H1 (cell line): ENCODE results near the gene CLNS1A. TPM values are rescaled to one million over a fixed set of nuclear protein-coding genes. Genes with fewer than 3 reads are reported as not detected.

Experiments
- CTCF ChIA-PET: fragments of 300-600 bp; sonication (Branson Sonifier 250); formaldehyde crosslinking; loops from one replicate; lab custom pipeline; 2021; ENCODE audit not compliant: partially characterized antibody; lab: Charles Lee
- POLR2A ChIA-PET: fragments of 300-600 bp; sonication (Branson Sonifier 250); formaldehyde crosslinking; loops from one replicate; lab custom pipeline; 2021; ENCODE audit warnings: inconsistent platforms; ENCODE audit not compliant: partially characterized antibody; lab: Charles Lee
- DNase-seq, 2 experiments: peaks; one replicate each; pipeline versions ENCODE4 v3.0.0 to v3.0.0-alpha.2; 2010 to 2022; ENCODE audit warnings: low spot score in 2 of 2, low read depth in 1 of 2, mixed read lengths in 1 of 2
- FAIRE-seq: peaks from 2 replicates; lab custom pipeline; 2011; peaks lifted over from hg19 to GRCh38; lab: Jason Lieb, UNC
- H2AFZ ChIP-seq: 2 replicates; pipeline ENCODE4 v1.8.1; 2012; ENCODE audit warnings: low read length, inconsistent platforms
- H2AK5ac ChIP-seq: 2 replicates; pipeline ENCODE4 v1.6.1; 2013; ENCODE audit warnings: low read depth, low read length
- H2BK120ac ChIP-seq: replicated peaks from 2 replicates; pipeline ENCODE3; 2013; ENCODE audit warnings: low read depth, low read length, inconsistent platforms
- H2BK12ac ChIP-seq: 2 replicates; pipeline ENCODE4 v1.6.1; 2013; ENCODE audit warnings: low read depth, low read length
- H2BK15ac ChIP-seq: 2 replicates; pipeline ENCODE4 v1.6.1; 2013; ENCODE audit warnings: low read length
- H2BK20ac ChIP-seq: 2 replicates; pipeline ENCODE4 v1.6.1; 2013; ENCODE audit warnings: low read length
- H2BK5ac ChIP-seq: 2 replicates; pipeline ENCODE4 v1.6.1; 2013; ENCODE audit warnings: low read depth, low read length
- H3K14ac ChIP-seq: 2 replicates; pipeline ENCODE4 v1.6.1; 2013; ENCODE audit warnings: inconsistent platforms; ENCODE audit not compliant: insufficient read length
- H3K18ac ChIP-seq: 2 replicates; pipeline ENCODE4 v1.6.1; 2013; ENCODE audit warnings: low read length; ENCODE audit errors: extremely low read depth
- H3K23ac ChIP-seq: 2 replicates; pipeline ENCODE4 v1.6.1; 2013; ENCODE audit warnings: inconsistent platforms; ENCODE audit not compliant: insufficient read length
- H3K23me2 ChIP-seq: 2 replicates; pipeline ENCODE4 v1.6.1; 2013; ENCODE audit warnings: low read depth, low read length
- H3K27ac ChIP-seq: 2 replicates; pipeline ENCODE4 v1.6.1; 2011; ENCODE audit warnings: low read depth, low read length, inconsistent platforms
- H3K27me3 ChIP-seq, 4 experiments: replicated peaks in 1 of 4; 1 replicate in 1 of 4; 2 replicates in 3 of 4; pipeline versions ENCODE4 v1.6.1 to v1.8.1; 2011 to 2013; ENCODE audit warnings: low read length in 3 of 4, mild to moderate bottlenecking in 3 of 4, inconsistent platforms in 2 of 4, mixed read lengths in 2 of 4, moderate library complexity in 1 of 4; ENCODE audit not compliant: control insufficient read depth in 3 of 4, insufficient read depth in 3 of 4; ENCODE audit errors: extremely low read depth in 1 of 4
- H3K36me3 ChIP-seq, 4 experiments: 2 replicates each; pipeline versions ENCODE4 v1.6.1 to v1.8.1; 2011 to 2013; ENCODE audit warnings: mild to moderate bottlenecking in 4 of 4, low read length in 3 of 4, moderate library complexity in 2 of 4, control low read depth in 1 of 4, inconsistent platforms in 1 of 4; ENCODE audit not compliant: insufficient read depth in 4 of 4, control insufficient read depth in 2 of 4
- H3K4ac ChIP-seq: replicated peaks from 2 replicates; pipeline ENCODE3; 2013; ENCODE audit warnings: low read length, low read depth, mixed read lengths, inconsistent platforms; ENCODE audit not compliant: insufficient read length
- H3K4me1 ChIP-seq, 4 experiments: replicated peaks in 1 of 4; 1 replicate in 1 of 4; 2 replicates in 3 of 4; pipeline versions ENCODE4 v1.6.1 to v1.8.1; 2011 to 2013; ENCODE audit warnings: low read length in 3 of 4, inconsistent platforms in 2 of 4, mixed read lengths in 1 of 4; ENCODE audit not compliant: insufficient read depth in 4 of 4, control insufficient read depth in 3 of 4
- H3K4me2 ChIP-seq, 2 experiments: 2 replicates each; pipeline versions ENCODE4 v1.6.1 to v1.8.1; 2011 to 2013; ENCODE audit warnings: low read depth in 2 of 2, low read length in 2 of 2, control low read depth in 1 of 2, inconsistent platforms in 1 of 2, mild to moderate bottlenecking in 1 of 2; ENCODE audit not compliant: insufficient read depth in 1 of 2
- H3K4me3 ChIP-seq, 4 experiments: fragments of 200-600, 300-600 bp in 1 of 4; sonication (generic), shearing (Covaris generic), sonication (Bioruptor Twin) in 1 of 4; 2 replicates each; pipeline versions ENCODE4 v1.5.1 to v1.8.1; 2011 to 2016; ENCODE audit warnings: low read length in 4 of 4, low read depth in 3 of 4, control low read depth in 2 of 4, inconsistent platforms in 2 of 4, mild to moderate bottlenecking in 2 of 4, mixed read lengths in 1 of 4, moderate library complexity in 1 of 4; ENCODE audit not compliant: insufficient read depth in 2 of 4; ENCODE audit errors: extremely low read depth in 1 of 4
- H3K56ac ChIP-seq: replicated peaks from 2 replicates; pipeline ENCODE3; 2013; ENCODE audit warnings: low read depth, mild to moderate bottlenecking, mixed read lengths, low read length, inconsistent platforms; ENCODE audit not compliant: insufficient read length
- H3K79me1 ChIP-seq: 2 replicates; pipeline ENCODE4 v1.6.1; 2013; ENCODE audit warnings: low read depth, low read length, control low read depth
- H3K79me2 ChIP-seq, 2 experiments: 2 replicates each; pipeline versions ENCODE4 v1.6.1 to v1.8.1; 2012 to 2013; ENCODE audit warnings: low read length in 2 of 2, mild to moderate bottlenecking in 2 of 2, inconsistent platforms in 1 of 2; ENCODE audit not compliant: insufficient read depth in 2 of 2, control insufficient read depth in 1 of 2
- H3K9ac ChIP-seq, 4 experiments: replicated peaks in 1 of 4; 1 replicate in 1 of 4; 2 replicates in 3 of 4; pipeline versions ENCODE4 v1.6.1 to v1.8.1; 2011 to 2013; ENCODE audit warnings: low read depth in 3 of 4, low read length in 3 of 4, control low read depth in 2 of 4, mild to moderate bottlenecking in 2 of 4, moderate library complexity in 2 of 4, inconsistent platforms in 1 of 4; ENCODE audit errors: extremely low read depth in 1 of 4
- H3K9me3 ChIP-seq, 2 experiments: 2 replicates each; pipeline versions ENCODE4 v1.6.1 to v1.8.1; 2012 to 2013; ENCODE audit warnings: mild to moderate bottlenecking in 2 of 2, moderate library complexity in 2 of 2, control low read depth in 1 of 2, inconsistent platforms in 1 of 2, low read depth in 1 of 2, low read length in 1 of 2, mixed read lengths in 1 of 2; ENCODE audit not compliant: insufficient read depth in 2 of 2
- H4K20me1 ChIP-seq, 2 experiments: replicated peaks in 1 of 2; 2 replicates each; pipeline versions ENCODE3 to v1.8.1; 2011 to 2013; ENCODE audit warnings: inconsistent platforms in 2 of 2, low read length in 2 of 2, mild to moderate bottlenecking in 1 of 2; ENCODE audit not compliant: insufficient read depth in 2 of 2, control insufficient read depth in 1 of 2
- H4K5ac ChIP-seq: 2 replicates; pipeline ENCODE4 v1.6.1; 2013; ENCODE audit warnings: low read length, low read depth, mixed read lengths, inconsistent platforms; ENCODE audit not compliant: insufficient read length
- H4K8ac ChIP-seq: 2 replicates; pipeline ENCODE4 v1.8.0; 2013; ENCODE audit warnings: mild to moderate bottlenecking, moderate library complexity, low read length, inconsistent platforms; ENCODE audit not compliant: insufficient read depth; ENCODE audit errors: extremely low read depth
- H4K91ac ChIP-seq: replicated peaks from 2 replicates; pipeline ENCODE3; 2013; ENCODE audit warnings: low read length, mixed read lengths, inconsistent platforms; ENCODE audit not compliant: insufficient read length
- YY1 ChIP-seq: IDR thresholded peaks from 2 replicates; pipeline ENCODE4 v1.6.1; 2011; ENCODE audit warnings: low read depth, mild to moderate bottlenecking, low read length
- WGBS, 2 experiments: shearing (Covaris generic) in 1 of 2; methylation state at CpG; one replicate each; pipeline versions ENCODE4 v1.1.6 to v1.1.7; 2013 to 2015; ENCODE audit warnings: low lambda C conversion rate in 2 of 2, mixed read lengths in 2 of 2, inconsistent platforms in 1 of 2, low coverage in 1 of 2, missing lambda C conversion rate in 1 of 2; ENCODE audit not compliant: insufficient replicate concordance in 2 of 2, insufficient coverage in 1 of 2, insufficient read length in 1 of 2; ENCODE audit errors: extremely low coverage in 1 of 2, missing lambda C conversion rate in 1 of 2; 5-methylcytosine and 5-hydroxymethylcytosine counted together
- polyA plus RNA-seq, 7 experiments: library from polyadenylated mRNA; depleted of rRNA in 3 of 7; stranded (reverse) in 5 of 7; unstranded in 2 of 7; fragments of >200 nt in 5 of 7; fragments of 200-250 nt in 2 of 7; gene quantifications; 1 replicate in 5 of 7; 2 replicates in 1 of 7; 4 replicates in 1 of 7; pipeline versions ENCODE4 v1.2.1 to v1.2.3, GENCODE V29; 2011 to 2013; ENCODE audit warnings: missing spikeins in 2 of 7, mixed read lengths in 2 of 7
- total RNA-seq: library from RNA; stranded (reverse); fragmentation: NEBNext Ultra II Directional; extraction: Animal tissue kit (Norgen Biotek cat#: 25700); gene quantifications from 2 replicates; pipeline ENCODE4 v1.2.1, GENCODE V29; 2021

Gene CLNS1A
- total and polyA plus RNA-seq, 2 of the 8 experiments (the other 6 are each of a cell fraction or from before 2014, with no cell fraction given), result 136 to 177 TPM

GRCh38 chr11:77665240-77665965 is 27.8 kb upstream of the CLNS1A start:
- no peak overlapping the region; the same call in 1 of the 2 replicates for H4K8ac ChIP-seq
- ChIA-PET POLR2A (no interaction called here), CTCF (interaction anchor here (0.5 kb wide), 1 partner anchor 780 kb away, joined by 3 read pairs; no protein-coding TSS in a partner anchor)
- H3K14ac ChIP-seq, result no peak overlapping the region
- no peak overlapping the region for H3K18ac ChIP-seq
- no peak overlapping the region for H4K91ac ChIP-seq
- H3K23me2 ChIP-seq, result no peaks in the 10 kb centered on the region; the same call in 1 of the 2 replicates
- WGBS, 2 experiments, result 92% methylated on average over 7 of the region's 7 CpGs; no CpG with 5 or more reads in 1 of the 2 experiments
- no peak overlapping the region for H2BK5ac ChIP-seq
- no peak overlapping the region for H2BK12ac ChIP-seq
- H2BK20ac ChIP-seq, result no peak overlapping the region
- no peak overlapping the region for H3K4ac ChIP-seq
- no peak overlapping the region for H4K5ac ChIP-seq
- H3K9me3 ChIP-seq, result no peaks in the 10 kb centered on the region
- H3K9ac ChIP-seq, result no peak overlapping the region
- no peaks in the 10 kb centered on the region for H3K79me2 ChIP-seq
- no peak overlapping the region for H2AK5ac ChIP-seq
- H3K4me1 ChIP-seq, result no peaks in the 10 kb centered on the region
- no peak for TF ChIP-seq YY1
- no peak overlapping the region for H2AFZ ChIP-seq
- DNase-seq (no peak), FAIRE-seq (no peak)
- no peak overlapping the region for H3K23ac ChIP-seq
- no peak overlapping the region for H3K56ac ChIP-seq
- no peak overlapping the region for H2BK120ac ChIP-seq
- no peaks in the 10 kb centered on the region for H3K79me1 ChIP-seq
- H3K27me3 ChIP-seq, result no peaks in the 10 kb centered on the region
- H3K36me3 ChIP-seq, result peaks cover 13 to 46% (median 26%) of the 10 kb centered on the region in 4 experiments; a peak in 7 of 8 replicates
- H3K4me3 ChIP-seq, result no peak overlapping the region
- H2BK15ac ChIP-seq, result no peak overlapping the region
- H3K4me2 ChIP-seq, result no peak overlapping the region
- no peaks in the 10 kb centered on the region for H4K20me1 ChIP-seq
- no peak overlapping the region for H3K27ac ChIP-seq
